Esophagus squamous epithelium (tissue), 4 donors: ENCODE results near the gene MED12.

Experiments used
- CTCF ChIP-seq, 6 experiments: fragments of 450-650 bp in 4 of 6; fragments of 200-600 bp in 2 of 6; sonication (generic) in 2 of 6; IDR thresholded peaks; one replicate each; pipeline ENCODE4 v1.5.1; 2016 to 2019; ENCODE audit warnings: antibody characterized with exemption in 6 of 6, mild to moderate bottlenecking in 4 of 6, moderate library complexity in 4 of 6
- POLR2A ChIP-seq, 4 donors: fragments of 450-650 bp; IDR thresholded peaks; one replicate each; pipeline ENCODE4 v1.6.1; 2017; ENCODE audit warnings: antibody characterized with exemption in 4 of 4, mild to moderate bottlenecking in 4 of 4, moderate library complexity in 3 of 4

- TF ChIP-seq CTCF (IDR thresholded peaks at IDR 0.05), result no peak
- TF ChIP-seq POLR2A (IDR thresholded peaks at IDR 0.05), result no peak
These were observed 9.3 kb upstream of the MED12 start for GRCh38 chrX:71109051-71109450.
